Gastrocnemius medialis (tissue), 4 donors: ENCODE measurements around the gene APOL5.

Experiments used
- CTCF ChIP-seq, 5 experiments: fragments of 450-650 bp in 3 of 5; fragments of 200-600 bp in 2 of 5; sonication (generic) in 2 of 5; IDR thresholded peaks in 4 of 5; conservative IDR thresholded peaks in 1 of 5; 1 replicate in 4 of 5; 2 replicates in 1 of 5; pipeline ENCODE4 v1.5.1; 2016 to 2019; ENCODE audit warnings: antibody characterized with exemption in 5 of 5, mild to moderate bottlenecking in 3 of 5, moderate library complexity in 3 of 5
- POLR2A ChIP-seq, 2 donors: fragments of 450-650 bp; IDR thresholded peaks; one replicate each; pipeline ENCODE4 v1.6.1; 2017; ENCODE audit warnings: antibody characterized with exemption in 2 of 2, mild to moderate bottlenecking in 2 of 2, moderate library complexity in 2 of 2

DNA sequence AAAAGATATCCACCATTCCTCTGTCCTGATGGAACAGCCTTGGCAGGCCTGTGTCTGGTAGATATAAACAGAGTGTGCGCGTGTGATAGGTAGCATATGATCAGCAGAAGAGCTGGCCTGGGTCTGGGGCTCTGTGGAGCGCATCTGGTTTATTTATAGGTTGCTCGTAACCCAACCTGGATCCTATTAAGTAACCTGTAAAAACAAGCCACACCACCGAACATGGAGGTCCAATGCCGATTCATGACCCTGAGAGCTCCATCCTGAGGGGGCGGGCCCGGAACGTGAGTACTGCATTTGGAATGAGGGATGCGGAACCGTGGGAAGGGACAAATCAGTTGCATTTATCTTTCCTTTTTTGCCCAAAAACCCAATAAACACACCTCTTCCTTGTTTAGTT is 31.9 kb upstream of the APOL5 start:
- TF ChIP-seq POLR2A (IDR thresholded peaks at IDR 0.05) (no peak), CTCF (IDR thresholded peaks at IDR 0.05 in 4 of 5, conservative IDR thresholded peaks at IDR 0.05 in 1 of 5) (no peak)
